A549 (cell line): ENCODE measurements around the gene CAP2. TPM values are rescaled to one million over a fixed set of nuclear protein-coding genes. Genes with fewer than 3 reads are reported as not detected.

ENCODE experiments used
- ATAC-seq, 2 experiments: fragments of 200-7000 bp in 1 of 2; fragments of >200 bp in 1 of 2; cut with Nextera tagmentation in 1 of 2; cut with Tn5 transposase in 1 of 2; 3 replicates each; pipeline versions ENCODE4 v1.8.0 to v1.9.1; 2018 to 2020; ENCODE audit warnings: mild to moderate bottlenecking in 1 of 2, moderate library complexity in 1 of 2
- CTCF ChIA-PET: fragments of 300-600 bp; sonication (Branson Sonifier 250); formaldehyde crosslinking; extraction: SDS; loops from one replicate; lab custom pipeline; 2021; ENCODE audit warnings: antibody characterized with exemption, inconsistent platforms; lab: Yijun Ruan, JAX
- POLR2A ChIA-PET: fragments of 350-600 bp; formaldehyde crosslinking; extraction: SDS; loops from one replicate; lab custom pipeline; 2021; ENCODE audit warnings: antibody characterized with exemption, inconsistent platforms; lab: Yijun Ruan, JAX
- DNase-seq, 2 experiments: peaks; one replicate each; pipeline versions ENCODE4 v3.0.0 to v3.0.0-alpha.2; 2011 to 2016; ENCODE audit warnings: low read depth in 1 of 2, low spot score in 1 of 2
- FAIRE-seq: peaks from 2 replicates; lab custom pipeline; 2011; peaks lifted over from hg19 to GRCh38; lab: Jason Lieb, UNC
- H3K27ac ChIP-seq, 2 experiments: fragments of >200 bp; sonication (Bioruptor Twin); formaldehyde crosslinking; 3 replicates each; pipeline ENCODE4 v1.5.1; 2016 to 2017
- H3K4me1 ChIP-seq: fragments of >200 bp; sonication (Bioruptor Twin); formaldehyde crosslinking; 3 replicates; pipeline ENCODE4 v1.6.1; 2016
- H3K4me2 ChIP-seq: fragments of >200 bp; sonication (Bioruptor Twin); formaldehyde crosslinking; 3 replicates; pipeline ENCODE4 v1.6.1; 2016
- H3K4me3 ChIP-seq: fragments of >200 bp; sonication (Bioruptor Twin); formaldehyde crosslinking; 3 replicates; pipeline ENCODE4 v1.5.1; 2016
- H3K9me3 ChIP-seq: fragments of >200 bp; sonication (Bioruptor Twin); formaldehyde crosslinking; 3 replicates; pipeline ENCODE4 v1.6.1; 2016
- ATOH8 ChIP-seq: fragments of 250-450 bp; sonication (Bioruptor Pico); IDR thresholded peaks from 2 replicates; pipeline ENCODE4 v1.5.0; 2020; ENCODE audit warnings: low read depth, mild to moderate bottlenecking, moderate library complexity
- CBX2 ChIP-seq: fragments of 200-600 bp; sonication (generic); IDR thresholded peaks from 2 replicates; pipeline ENCODE4 v1.6.1; 2016; ENCODE audit warnings: low read depth, mild to moderate bottlenecking, borderline replicate concordance
- CEBPB ChIP-seq, 2 experiments: fragments of >200 bp in 1 of 2; sonication (Bioruptor Twin) in 1 of 2; formaldehyde crosslinking in 1 of 2; IDR thresholded peaks; 2 replicates each; pipeline ENCODE4 v1.6.1; 2012 to 2016
- EP300 ChIP-seq, 2 experiments: fragments of >200 bp; sonication (Bioruptor Twin); formaldehyde crosslinking; IDR thresholded peaks; 2 replicates in 1 of 2; 3 replicates in 1 of 2; pipeline ENCODE4 v1.6.1; 2016 to 2017
- GATA3 ChIP-seq: IDR thresholded peaks from 2 replicates; pipeline ENCODE4 v1.6.1; 2012; ENCODE audit warnings: borderline replicate concordance
- HDAC2 ChIP-seq: fragments of 200-600 bp; sonication (generic); IDR thresholded peaks from 2 replicates; pipeline ENCODE4 v1.6.1; 2016
- HOXB13 ChIP-seq: fragments of 250-450 bp; sonication (Bioruptor Pico); IDR thresholded peaks from 2 replicates; pipeline ENCODE4 v1.5.0; 2020; ENCODE audit warnings: low read depth, mild to moderate bottlenecking, moderate library complexity
- JUN ChIP-seq, 2 experiments: fragments of >200 bp; sonication (Bioruptor Twin); formaldehyde crosslinking; IDR thresholded peaks; 2 replicates in 1 of 2; 3 replicates in 1 of 2; pipeline ENCODE4 v1.6.1; 2016 to 2017
- JUNB ChIP-seq: fragments of >200 bp; sonication (Bioruptor Twin); formaldehyde crosslinking; IDR thresholded peaks from 2 replicates; pipeline ENCODE4 v1.6.1; 2016
- KDM1A ChIP-seq: fragments of 200-600 bp; sonication (generic); IDR thresholded peaks from 2 replicates; pipeline ENCODE4 v1.6.1; 2016; ENCODE audit warnings: low read depth, mild to moderate bottlenecking
- KDM5A ChIP-seq: fragments of 200-600 bp; sonication (generic); IDR thresholded peaks from 2 replicates; pipeline ENCODE4 v1.6.1; 2016; ENCODE audit warnings: antibody characterized with exemption, mild to moderate bottlenecking
- MAFK ChIP-seq: fragments of 450-650 bp; IDR thresholded peaks from 2 replicates; pipeline ENCODE4 v1.6.1; 2014; ENCODE audit not compliant: partially characterized antibody
- MAZ ChIP-seq: fragments of 150-350 bp; IDR thresholded peaks from 2 replicates; pipeline ENCODE4 v1.6.1; 2014; ENCODE audit warnings: antibody characterized with exemption, low read depth, low read length, borderline replicate concordance
- NFE2L2 ChIP-seq: fragments of 150-350 bp; conservative IDR thresholded peaks from 2 replicates; pipeline ENCODE4 v1.6.1; 2014; ENCODE audit warnings: low read length
- PHF8 ChIP-seq: fragments of 200-600 bp; sonication (generic); IDR thresholded peaks from 2 replicates; pipeline ENCODE4 v1.6.1; 2016; ENCODE audit warnings: low read depth, mild to moderate bottlenecking, antibody characterized with exemption, moderate library complexity, borderline replicate concordance
- POLR2A ChIP-seq: IDR thresholded peaks from 2 replicates; pipeline ENCODE4 v1.6.1; 2012; ENCODE audit warnings: mild to moderate bottlenecking, low read length
- RFX5 ChIP-seq: fragments of 450-650 bp; IDR thresholded peaks from 2 replicates; pipeline ENCODE4 v1.7.1; 2014; ENCODE audit warnings: antibody characterized with exemption, mild to moderate bottlenecking, moderate library complexity
- SMC3 ChIP-seq: fragments of >200 bp; sonication (Bioruptor Twin); formaldehyde crosslinking; IDR thresholded peaks from 3 replicates; pipeline ENCODE4 v1.6.1; 2018; ENCODE audit warnings: inconsistent platforms
- SREBF2 ChIP-seq: fragments of 450-650 bp; IDR thresholded peaks from 2 replicates; pipeline ENCODE4 v1.6.1; 2014; ENCODE audit warnings: mild to moderate bottlenecking, moderate library complexity
- ZC3H11A ChIP-seq: fragments of 450-650 bp; IDR thresholded peaks from 2 replicates; pipeline ENCODE4 v1.6.1; 2014; ENCODE audit warnings: antibody characterized with exemption, mild to moderate bottlenecking
- ZFP36 ChIP-seq: fragments of 450-650 bp; IDR thresholded peaks from 2 replicates; pipeline ENCODE4 v1.6.1; 2014; ENCODE audit warnings: borderline replicate concordance; ENCODE audit not compliant: partially characterized antibody
- WGBS: methylation state at CpG from one replicate; pipeline ENCODE4 v1.1.6; 2017; ENCODE audit errors: missing lambda C conversion rate; 5-methylcytosine and 5-hydroxymethylcytosine counted together
- polyA plus RNA-seq, 4 experiments: library from polyadenylated mRNA; depleted of rRNA in 3 of 4; stranded (reverse); fragments of >200 nt; fragmentation: RNase III in 1 of 4; extraction: RNeasy Plus Mini Kit Qiagen cat#74134 plus additional on column Dnase treatment in 1 of 4; gene quantifications; 2 replicates in 3 of 4; 3 replicates in 1 of 4; pipeline ENCODE4 v1.2.3, GENCODE V29; 2011 to 2017
- TF ChIP-seq, protein P1 (sequence below): IDR thresholded peaks from 2 replicates; pipeline ENCODE4 v1.6.1; 2012
- TF ChIP-seq, protein P2 (sequence below): IDR thresholded peaks from 2 replicates; pipeline ENCODE4 v1.6.1; 2012
- TF ChIP-seq, protein P3 (sequence below): IDR thresholded peaks from 2 replicates; pipeline ENCODE4 v1.6.1; 2012; ENCODE audit warnings: low read depth, borderline replicate concordance

CAP2 gene
- polyA plus RNA-seq, 2 of the 4 experiments (the other 2 are of a cell fraction): 27.2 to 43.3 TPM

DNA sequence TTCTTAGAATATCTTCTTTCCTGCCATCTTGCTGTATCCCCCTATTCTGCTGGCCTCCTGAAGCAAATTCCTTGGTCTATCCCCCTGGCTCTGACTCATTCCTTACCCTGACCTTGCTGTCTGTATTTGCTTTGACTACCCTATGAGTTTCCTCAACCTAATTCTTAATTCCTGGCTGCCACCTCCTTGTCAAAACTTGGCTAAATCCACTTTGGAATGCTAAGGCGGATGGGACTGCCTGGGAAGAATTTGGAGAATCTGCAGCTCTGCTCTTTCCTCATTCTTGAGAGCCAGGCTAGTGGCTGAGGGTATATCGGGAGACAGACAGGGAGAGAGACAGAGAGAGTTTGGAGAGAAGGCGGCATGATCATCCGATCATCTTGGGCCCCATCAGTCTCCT is 24.4 kb downstream of the CAP2 start (continued):
- TF ChIP-seq NFE2L2 (no peak), ZFP36 (no peak), SREBF2 (no peak), CBX2 (no peak), MAZ (no peak), GATA3 (peak; percentile 83), PHF8 (no peak), KDM5A (no peak), HDAC2 (no peak), EP300 (IDR thresholded peaks at IDR 0.05) (peak; percentile 17 to 49; a peak in 1 of 5 replicates), JUNB (peak; percentile 83), SMC3 (no peak), RFX5 (no peak), ATOH8 (no peak), KDM1A (no peak), HOXB13 (CRISPR knock-in tag) (no peak), POLR2A (no peak), MAFK (no peak), ZC3H11A (no peak), JUN (IDR thresholded peaks at IDR 0.05) (peak; percentile 19 to 61; a peak in 2 of 5 replicates)
- TF ChIP-seq, protein P1, sequence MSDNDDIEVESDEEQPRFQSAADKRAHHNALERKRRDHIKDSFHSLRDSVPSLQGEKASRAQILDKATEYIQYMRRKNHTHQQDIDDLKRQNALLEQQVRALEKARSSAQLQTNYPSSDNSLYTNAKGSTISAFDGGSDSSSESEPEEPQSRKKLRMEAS: peak; percentile 63
- TF ChIP-seq, protein P2, sequence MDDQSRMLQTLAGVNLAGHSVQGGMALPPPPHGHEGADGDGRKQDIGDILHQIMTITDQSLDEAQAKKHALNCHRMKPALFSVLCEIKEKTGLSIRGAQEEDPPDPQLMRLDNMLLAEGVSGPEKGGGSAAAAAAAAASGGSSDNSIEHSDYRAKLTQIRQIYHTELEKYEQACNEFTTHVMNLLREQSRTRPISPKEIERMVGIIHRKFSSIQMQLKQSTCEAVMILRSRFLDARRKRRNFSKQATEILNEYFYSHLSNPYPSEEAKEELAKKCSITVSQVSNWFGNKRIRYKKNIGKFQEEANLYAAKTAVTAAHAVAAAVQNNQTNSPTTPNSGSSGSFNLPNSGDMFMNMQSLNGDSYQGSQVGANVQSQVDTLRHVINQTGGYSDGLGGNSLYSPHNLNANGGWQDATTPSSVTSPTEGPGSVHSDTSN: 0 out of 2 replicates have a peak, but pooled peaks have one; percentile 21
- TF ChIP-seq, protein P3, sequence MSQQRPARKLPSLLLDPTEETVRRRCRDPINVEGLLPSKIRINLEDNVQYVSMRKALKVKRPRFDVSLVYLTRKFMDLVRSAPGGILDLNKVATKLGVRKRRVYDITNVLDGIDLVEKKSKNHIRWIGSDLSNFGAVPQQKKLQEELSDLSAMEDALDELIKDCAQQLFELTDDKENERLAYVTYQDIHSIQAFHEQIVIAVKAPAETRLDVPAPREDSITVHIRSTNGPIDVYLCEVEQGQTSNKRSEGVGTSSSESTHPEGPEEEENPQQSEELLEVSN: peak; percentile 19; the same call in 1 of the 2 replicates

- no peak for FAIRE-seq
- H3K4me2 ChIP-seq: peak overlapping the region; percentile 86
- ATAC-seq: peak; percentile 55 to 58; a peak in 4 of 6 replicates
- ChIA-PET POLR2A (interaction anchor here (0.7 to 2.3 kb wide), 2 partner anchors 54 to 138 kb away, joined by 3 to 7 read pairs; no protein-coding TSS in a partner anchor), CTCF (interaction anchor here (0.8 to 1.1 kb wide), 4 partner anchors 12 to 249 kb away, joined by 3 read pairs; no protein-coding TSS in a partner anchor)
- DNase-seq: peak in 1 of 2 experiments; percentile 27
- TF ChIP-seq MAZ: no peak
- TF ChIP-seq CEBPB (IDR thresholded peaks at IDR 0.05): peak in 1 of 2 experiments; percentile 10; a peak in 1 of 4 replicates
- H3K9me3 ChIP-seq: no peaks in the 10 kb centered on the region
- peak overlapping the region; percentile 78 to 99 for H3K27ac ChIP-seq
- H3K4me1 ChIP-seq: peaks cover 56% of the 10 kb centered on the region
- H3K4me3 ChIP-seq: peak overlapping the region; percentile 22; the same call in 2 of the 3 replicates
- WGBS: 21% methylated on average over 12 of the region's 12 CpGs
Observed at GRCh38 chr6:17418281-17419188, 25.1 kb downstream of the CAP2 start.
